Smooth muscle cell (in vitro differentiated cells): ENCODE measurements around the gene TRAF3IP1. TPM values are rescaled to one million over a fixed set of nuclear protein-coding genes. Genes with fewer than 3 reads are reported as not detected.

ENCODE experiments used
- DNase-seq: peaks from one replicate; lab custom pipeline; 2025; ENCODE audit not compliant: unreplicated experiment; lab: John Stamatoyannopoulos, UW
- H2AFZ ChIP-seq: fragments of 200-600 bp; sonication (generic); 2 replicates; pipeline ENCODE4 v1.6.0; 2016; ENCODE audit warnings: antibody characterized with exemption, low read depth, mild to moderate bottlenecking
- H3F3A ChIP-seq: fragments of 200-600 bp; sonication (generic); 2 replicates; pipeline ENCODE4 v1.6.0; 2017; ENCODE audit warnings: antibody characterized with exemption, low read depth
- H3K27ac ChIP-seq: fragments of 200-600 bp; sonication (generic); 2 replicates; pipeline ENCODE4 v1.5.1; 2016; ENCODE audit warnings: low read depth, mild to moderate bottlenecking
- H3K27me3 ChIP-seq: fragments of 200-600 bp; sonication (generic); 2 replicates; pipeline ENCODE4 v1.6.1; 2016; ENCODE audit warnings: low read depth, mild to moderate bottlenecking
- H3K36me3 ChIP-seq: fragments of 200-600 bp; sonication (generic); 2 replicates; pipeline ENCODE4 v1.5.1; 2016; ENCODE audit warnings: low read depth
- H3K4me1 ChIP-seq: fragments of 200-600 bp; sonication (generic); 2 replicates; pipeline ENCODE4 v1.5.1; 2016; ENCODE audit warnings: low read depth
- H3K4me2 ChIP-seq: fragments of 200-600 bp; sonication (generic); 2 replicates; pipeline ENCODE4 v1.6.0; 2016; ENCODE audit warnings: mild to moderate bottlenecking
- H3K4me3 ChIP-seq: fragments of 200-600 bp; sonication (generic); 2 replicates; pipeline ENCODE4 v1.5.1; 2016; ENCODE audit warnings: mild to moderate bottlenecking
- H3K79me2 ChIP-seq: fragments of 200-600 bp; sonication (generic); 2 replicates; pipeline ENCODE4 v1.6.0; 2016; ENCODE audit warnings: low read depth, mild to moderate bottlenecking
- H3K9ac ChIP-seq: fragments of 200-600 bp; sonication (generic); 2 replicates; pipeline ENCODE4 v1.6.0; 2016; ENCODE audit warnings: low read depth
- H3K9me3 ChIP-seq: fragments of 200-600 bp; sonication (generic); replicated peaks from 2 replicates; pipeline ENCODE4 v1.5.1; 2016; ENCODE audit warnings: low read depth
- H4K20me1 ChIP-seq: fragments of 200-600 bp; sonication (generic); 2 replicates; pipeline ENCODE4 v1.6.0; 2016; ENCODE audit warnings: low read depth
- WGBS: methylation state at CpG from one replicate; pipeline ENCODE4 v1.1.7; 2016; ENCODE audit warnings: low lambda C conversion rate; 5-methylcytosine and 5-hydroxymethylcytosine counted together
- polyA plus RNA-seq: library from polyadenylated mRNA; unstranded; fragments of >200 nt; fragmentation: Nextera tagmentation; extraction: Ambion mirVana; gene quantifications from 2 replicates; pipeline ENCODE4 v1.2.1, GENCODE V29; 2016
- total RNA-seq: library from RNA; depleted of rRNA; stranded (reverse); fragments of >200 nt; gene quantifications from 2 replicates; pipeline ENCODE4 v1.2.3, GENCODE V29; 2014
- TF ChIP-seq, protein P1 (sequence below): fragments of 200-600 bp; sonication (generic); IDR thresholded peaks from 2 replicates; pipeline ENCODE4 v1.5.1; 2017; ENCODE audit warnings: borderline replicate concordance, mild to moderate bottlenecking, antibody characterized with exemption; ENCODE audit not compliant: insufficient read depth, poor library complexity, severe bottlenecking

Gene TRAF3IP1
- total and polyA plus RNA-seq, 2 experiments from 2014 or later = 5.3 to 7.5 TPM

DNA sequence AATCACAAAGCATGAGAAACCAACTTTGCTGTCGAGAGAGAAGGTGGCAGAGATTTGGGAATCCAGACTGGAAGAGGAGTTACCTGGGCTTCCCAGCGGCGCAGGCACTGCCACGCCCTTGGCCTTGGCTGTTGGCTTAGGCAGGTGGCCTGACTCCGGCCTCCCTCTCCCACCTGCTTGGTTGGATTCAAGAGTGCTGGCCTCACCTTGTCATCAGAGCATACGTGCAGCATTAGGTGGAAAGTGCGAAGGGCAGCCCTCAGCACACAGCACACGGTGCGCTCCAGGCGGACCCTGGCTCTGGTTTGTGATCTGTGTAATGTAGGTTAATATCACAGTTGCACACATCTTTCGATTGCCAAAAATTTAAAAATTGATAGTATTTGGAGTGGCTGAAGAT lies 87.2 kb downstream of the TRAF3IP1 start:
- H3K4me3 ChIP-seq = no peak overlapping the region
- no peak overlapping the region for H3K9ac ChIP-seq
- H3K4me1 ChIP-seq = no peaks in the 10 kb centered on the region
- no peaks in the 10 kb centered on the region for H3K79me2 ChIP-seq
- H3K27me3 ChIP-seq = no peaks in the 10 kb centered on the region
- WGBS = 92% methylated on average over 11 of the region's 11 CpGs
- H3K36me3 ChIP-seq = no peaks in the 10 kb centered on the region
- no peak overlapping the region for H3K4me2 ChIP-seq
- no peaks in the 10 kb centered on the region for H3K9me3 ChIP-seq
- no peaks in the 10 kb centered on the region for H3F3A ChIP-seq
- H2AFZ ChIP-seq = no peak overlapping the region
- no peaks in the 10 kb centered on the region for H4K20me1 ChIP-seq
- H3K27ac ChIP-seq = no peak overlapping the region
- no peak for DNase-seq
- TF ChIP-seq, protein P1, sequence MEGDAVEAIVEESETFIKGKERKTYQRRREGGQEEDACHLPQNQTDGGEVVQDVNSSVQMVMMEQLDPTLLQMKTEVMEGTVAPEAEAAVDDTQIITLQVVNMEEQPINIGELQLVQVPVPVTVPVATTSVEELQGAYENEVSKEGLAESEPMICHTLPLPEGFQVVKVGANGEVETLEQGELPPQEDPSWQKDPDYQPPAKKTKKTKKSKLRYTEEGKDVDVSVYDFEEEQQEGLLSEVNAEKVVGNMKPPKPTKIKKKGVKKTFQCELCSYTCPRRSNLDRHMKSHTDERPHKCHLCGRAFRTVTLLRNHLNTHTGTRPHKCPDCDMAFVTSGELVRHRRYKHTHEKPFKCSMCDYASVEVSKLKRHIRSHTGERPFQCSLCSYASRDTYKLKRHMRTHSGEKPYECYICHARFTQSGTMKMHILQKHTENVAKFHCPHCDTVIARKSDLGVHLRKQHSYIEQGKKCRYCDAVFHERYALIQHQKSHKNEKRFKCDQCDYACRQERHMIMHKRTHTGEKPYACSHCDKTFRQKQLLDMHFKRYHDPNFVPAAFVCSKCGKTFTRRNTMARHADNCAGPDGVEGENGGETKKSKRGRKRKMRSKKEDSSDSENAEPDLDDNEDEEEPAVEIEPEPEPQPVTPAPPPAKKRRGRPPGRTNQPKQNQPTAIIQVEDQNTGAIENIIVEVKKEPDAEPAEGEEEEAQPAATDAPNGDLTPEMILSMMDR = no peak

DNA sequence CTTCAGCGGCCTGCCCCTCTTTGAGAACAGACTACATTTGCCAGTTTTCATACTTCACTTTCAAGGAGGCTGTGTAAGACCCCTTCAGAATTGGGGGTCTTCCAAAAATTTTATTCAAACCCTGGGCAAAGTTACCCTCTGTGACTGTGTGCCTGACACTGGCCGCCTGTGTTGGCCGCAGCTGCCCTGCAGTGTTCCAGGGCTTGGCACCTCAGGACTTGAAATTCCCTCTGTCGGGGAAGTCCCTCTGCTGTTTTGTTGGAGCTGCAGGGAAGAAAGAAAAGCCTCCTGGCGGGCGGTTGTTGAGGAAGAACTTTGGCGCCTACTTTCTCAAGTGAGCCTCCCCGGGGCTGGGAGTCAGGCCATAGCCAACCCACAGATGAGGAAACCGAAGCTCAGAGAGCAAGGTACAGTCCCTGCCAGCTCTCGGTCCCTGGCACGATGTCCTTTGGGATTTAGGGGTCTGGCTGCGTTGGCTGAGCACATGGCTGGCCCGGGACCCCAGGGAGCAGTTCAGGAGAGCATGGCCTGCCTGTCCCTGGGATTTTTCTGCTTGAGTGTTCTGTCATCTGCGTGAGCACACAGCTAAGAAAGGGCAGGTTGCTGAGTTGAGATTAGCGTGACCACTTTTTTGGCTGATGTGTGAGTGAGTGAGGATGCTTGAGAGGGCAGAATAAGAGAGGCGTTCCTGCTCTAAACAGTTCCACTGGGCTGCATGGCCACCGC lies 88.5 kb downstream of the TRAF3IP1 start:
- Histone ChIP-seq H3K36me3 (no peaks in the 10 kb centered on the region), H3K79me2 (no peaks in the 10 kb centered on the region), H3K4me3 (no peak overlapping the region), H3K9me3 (no peaks in the 10 kb centered on the region), H3F3A (no peaks in the 10 kb centered on the region), H3K4me1 (no peaks in the 10 kb centered on the region), H3K4me2 (no peak overlapping the region), H4K20me1 (no peaks in the 10 kb centered on the region), H3K27me3 (no peaks in the 10 kb centered on the region), H3K9ac (no peak overlapping the region), H2AFZ (no peak overlapping the region), H3K27ac (no peak overlapping the region)
- no peak for DNase-seq
- WGBS = 93% methylated on average over 17 of the region's 17 CpGs
- TF ChIP-seq, protein P1 = no peak

- H3K4me2 ChIP-seq = no peak overlapping the region
- no peak overlapping the region for H3K9ac ChIP-seq
- H3K27me3 ChIP-seq = no peaks in the 10 kb centered on the region
- H3K9me3 ChIP-seq = no peaks in the 10 kb centered on the region
- H3K4me3 ChIP-seq = no peak overlapping the region
- no peak for DNase-seq
- WGBS = 93% methylated on average over 34 of the region's 34 CpGs
- no peak overlapping the region for H2AFZ ChIP-seq
- TF ChIP-seq, protein P1 = no peak
- H3K79me2 ChIP-seq = no peaks in the 10 kb centered on the region
- no peaks in the 10 kb centered on the region for H3K36me3 ChIP-seq
- H3F3A ChIP-seq = no peaks in the 10 kb centered on the region
- H3K4me1 ChIP-seq = no peaks in the 10 kb centered on the region
- H4K20me1 ChIP-seq = no peaks in the 10 kb centered on the region
- H3K27ac ChIP-seq = no peak overlapping the region
Measured at GRCh38 chr2:238409341-238410199, 89.3 kb downstream of the TRAF3IP1 start.
